HepG2 (cell line): ENCODE measurements around the gene DHX8. TPM values are rescaled to one million over a fixed set of nuclear protein-coding genes. Genes with fewer than 3 reads are reported as not detected.

Source experiments
- ADNP ChIP-seq: sonication (generic); formaldehyde crosslinking; IDR thresholded peaks from 2 replicates; pipeline ENCODE4 v1.4.0; 2020; ENCODE audit warnings: missing genetic modification reagents
- AKAP8 ChIP-seq: sonication (generic); formaldehyde crosslinking; IDR thresholded peaks from 2 replicates; pipeline ENCODE4 v1.5.1; 2020; ENCODE audit warnings: mild to moderate bottlenecking, missing genetic modification reagents
- ATF2 ChIP-seq: sonication (generic); formaldehyde crosslinking; IDR thresholded peaks from 2 replicates; pipeline ENCODE4 v1.4.0; 2020; ENCODE audit warnings: missing genetic modification reagents
- DMTF1 ChIP-seq: sonication (generic); formaldehyde crosslinking; IDR thresholded peaks from 2 replicates; pipeline ENCODE4 v1.4.0; 2020; ENCODE audit warnings: mild to moderate bottlenecking, missing genetic modification reagents
- IRF2 ChIP-seq: IDR thresholded peaks from 2 replicates; pipeline ENCODE4 v1.6.1; 2018; ENCODE audit warnings: missing genetic modification reagents, missing compliant biosample characterization
- JDP2 ChIP-seq: sonication (generic); formaldehyde crosslinking; IDR thresholded peaks from 2 replicates; pipeline ENCODE4 v1.8.1; 2022; ENCODE audit warnings: missing genetic modification reagents, borderline replicate concordance
- KAT2B ChIP-seq: fragments of 150-350 bp; IDR thresholded peaks from 2 replicates; pipeline ENCODE4 v1.6.1; 2014; ENCODE audit warnings: low read depth, low read length, borderline replicate concordance
- KDM3A ChIP-seq: IDR thresholded peaks from 2 replicates; pipeline ENCODE4 v1.6.1; 2018; ENCODE audit warnings: low read depth, missing compliant biosample characterization
- REL ChIP-seq: sonication (generic); formaldehyde crosslinking; conservative IDR thresholded peaks from 2 replicates; pipeline ENCODE4 v1.8.0; 2022; ENCODE audit warnings: mild to moderate bottlenecking, missing genetic modification reagents, moderate library complexity
- TBL1XR1 ChIP-seq: fragments of 150-350 bp; IDR thresholded peaks from 2 replicates; pipeline ENCODE4 v1.6.1; 2014; ENCODE audit warnings: borderline replicate concordance, low read length; ENCODE audit not compliant: partially characterized antibody
- TP53 ChIP-seq: sonication (generic); formaldehyde crosslinking; conservative IDR thresholded peaks from 2 replicates; pipeline ENCODE4 v1.4.0; 2020; ENCODE audit warnings: missing genetic modification reagents
- ZFAT ChIP-seq: sonication (generic); formaldehyde crosslinking; conservative IDR thresholded peaks from 2 replicates; pipeline ENCODE4 v1.8.1; 2023; ENCODE audit warnings: missing genetic modification reagents, inconsistent platforms
- ZNF263 ChIP-seq: sonication (generic); formaldehyde crosslinking; IDR thresholded peaks from 2 replicates; pipeline ENCODE4 v1.4.0; 2020; ENCODE audit warnings: missing genetic modification reagents
- ZNF616 ChIP-seq: sonication (generic); formaldehyde crosslinking; IDR thresholded peaks from 2 replicates; pipeline ENCODE4 v1.5.0; 2020; ENCODE audit warnings: low read depth, mild to moderate bottlenecking, missing genetic modification reagents
- ZNF720 ChIP-seq: sonication (generic); formaldehyde crosslinking; IDR thresholded peaks from 2 replicates; pipeline ENCODE4 v1.4.0; 2020; ENCODE audit warnings: missing genetic modification reagents
- ZNF83 ChIP-seq: sonication (generic); formaldehyde crosslinking; IDR thresholded peaks from 2 replicates; pipeline ENCODE4 v1.4.0; 2020; ENCODE audit warnings: missing genetic modification reagents, mild to moderate bottlenecking, borderline replicate concordance
- polyA plus RNA-seq, 8 experiments: library from polyadenylated mRNA; depleted of rRNA in 3 of 8; stranded (reverse) in 7 of 8; unstranded in 1 of 8; fragments of >200 nt; fragmentation: Illumina TruSeq in 4 of 8; extraction: Trizol in 4 of 8; gene quantifications; 2 replicates each; pipeline versions ENCODE4 v1.2.1 to v1.2.3, GENCODE V29; 2011 to 2016; ENCODE audit warnings: low read depth in 4 of 8, missing spikeins in 1 of 8, mixed read lengths in 1 of 8; ENCODE audit not compliant: insufficient read depth in 1 of 8
- total RNA-seq, 5 experiments: library from RNA; depleted of rRNA; stranded (reverse); fragments of >200 nt; fragmentation: Illumina TruSeq; extraction: Trizol; gene quantifications; 2 replicates each; pipeline ENCODE4 v1.2.3, GENCODE V29; 2016; ENCODE audit warnings: low read depth in 1 of 5
- TF ChIP-seq, protein P1 (sequence below): sonication (generic); formaldehyde crosslinking; IDR thresholded peaks from 2 replicates; pipeline ENCODE4 v1.4.0; 2020; ENCODE audit warnings: missing genetic modification reagents, borderline replicate concordance

Gene DHX8
- total and polyA plus RNA-seq, 2 of the 13 experiments (the other 11 are each of a cell fraction or from before 2014, with no cell fraction given), result 24.8 to 48.9 TPM

- TF ChIP-seq ZNF83 (CRISPR knock-in tag) (no peak), ZNF720 (no peak), AKAP8 (CRISPR knock-in tag) (peak; percentile 69; the same call in 1 of the 2 replicates), DMTF1 (CRISPR knock-in tag) (no peak), ATF2 (CRISPR knock-in tag) (peak; percentile 58), IRF2 (CRISPR knock-in tag) (peak; percentile 85), ZFAT (CRISPR knock-in tag) (no peak), JDP2 (CRISPR knock-in tag) (no peak), TP53 (CRISPR knock-in tag) (0 out of 2 replicates have a peak, but pooled peaks have one; percentile 40), REL (CRISPR knock-in tag) (no peak), ZNF263 (CRISPR knock-in tag) (peak; percentile 41; the same call in 1 of the 2 replicates), KDM3A (CRISPR knock-in tag) (no peak), ZNF616 (CRISPR knock-in tag) (no peak), TBL1XR1 (no peak), KAT2B (no peak), ADNP (CRISPR knock-in tag) (no peak)
- TF ChIP-seq, protein P1, sequence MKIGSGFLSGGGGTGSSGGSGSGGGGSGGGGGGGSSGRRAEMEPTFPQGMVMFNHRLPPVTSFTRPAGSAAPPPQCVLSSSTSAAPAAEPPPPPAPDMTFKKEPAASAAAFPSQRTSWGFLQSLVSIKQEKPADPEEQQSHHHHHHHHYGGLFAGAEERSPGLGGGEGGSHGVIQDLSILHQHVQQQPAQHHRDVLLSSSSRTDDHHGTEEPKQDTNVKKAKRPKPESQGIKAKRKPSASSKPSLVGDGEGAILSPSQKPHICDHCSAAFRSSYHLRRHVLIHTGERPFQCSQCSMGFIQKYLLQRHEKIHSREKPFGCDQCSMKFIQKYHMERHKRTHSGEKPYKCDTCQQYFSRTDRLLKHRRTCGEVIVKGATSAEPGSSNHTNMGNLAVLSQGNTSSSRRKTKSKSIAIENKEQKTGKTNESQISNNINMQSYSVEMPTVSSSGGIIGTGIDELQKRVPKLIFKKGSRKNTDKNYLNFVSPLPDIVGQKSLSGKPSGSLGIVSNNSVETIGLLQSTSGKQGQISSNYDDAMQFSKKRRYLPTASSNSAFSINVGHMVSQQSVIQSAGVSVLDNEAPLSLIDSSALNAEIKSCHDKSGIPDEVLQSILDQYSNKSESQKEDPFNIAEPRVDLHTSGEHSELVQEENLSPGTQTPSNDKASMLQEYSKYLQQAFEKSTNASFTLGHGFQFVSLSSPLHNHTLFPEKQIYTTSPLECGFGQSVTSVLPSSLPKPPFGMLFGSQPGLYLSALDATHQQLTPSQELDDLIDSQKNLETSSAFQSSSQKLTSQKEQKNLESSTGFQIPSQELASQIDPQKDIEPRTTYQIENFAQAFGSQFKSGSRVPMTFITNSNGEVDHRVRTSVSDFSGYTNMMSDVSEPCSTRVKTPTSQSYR (CRISPR knock-in tag), result no peak; the same call in 1 of the 2 replicates
Measured at GRCh38 chr17:43528319-43528987, 44.7 kb downstream of the DHX8 start (continued).
